ENCODE results near the gene RRP1B. TPM values are rescaled to one million over a fixed set of nuclear protein-coding genes. Genes with fewer than 3 reads are reported as not detected.

RRP1B gene
- total and polyA plus RNA-seq, 2 of the 13 experiments (the other 11 are each of a cell fraction or from before 2014, with no cell fraction given): 16.3 to 46.2 TPM

DNA sequence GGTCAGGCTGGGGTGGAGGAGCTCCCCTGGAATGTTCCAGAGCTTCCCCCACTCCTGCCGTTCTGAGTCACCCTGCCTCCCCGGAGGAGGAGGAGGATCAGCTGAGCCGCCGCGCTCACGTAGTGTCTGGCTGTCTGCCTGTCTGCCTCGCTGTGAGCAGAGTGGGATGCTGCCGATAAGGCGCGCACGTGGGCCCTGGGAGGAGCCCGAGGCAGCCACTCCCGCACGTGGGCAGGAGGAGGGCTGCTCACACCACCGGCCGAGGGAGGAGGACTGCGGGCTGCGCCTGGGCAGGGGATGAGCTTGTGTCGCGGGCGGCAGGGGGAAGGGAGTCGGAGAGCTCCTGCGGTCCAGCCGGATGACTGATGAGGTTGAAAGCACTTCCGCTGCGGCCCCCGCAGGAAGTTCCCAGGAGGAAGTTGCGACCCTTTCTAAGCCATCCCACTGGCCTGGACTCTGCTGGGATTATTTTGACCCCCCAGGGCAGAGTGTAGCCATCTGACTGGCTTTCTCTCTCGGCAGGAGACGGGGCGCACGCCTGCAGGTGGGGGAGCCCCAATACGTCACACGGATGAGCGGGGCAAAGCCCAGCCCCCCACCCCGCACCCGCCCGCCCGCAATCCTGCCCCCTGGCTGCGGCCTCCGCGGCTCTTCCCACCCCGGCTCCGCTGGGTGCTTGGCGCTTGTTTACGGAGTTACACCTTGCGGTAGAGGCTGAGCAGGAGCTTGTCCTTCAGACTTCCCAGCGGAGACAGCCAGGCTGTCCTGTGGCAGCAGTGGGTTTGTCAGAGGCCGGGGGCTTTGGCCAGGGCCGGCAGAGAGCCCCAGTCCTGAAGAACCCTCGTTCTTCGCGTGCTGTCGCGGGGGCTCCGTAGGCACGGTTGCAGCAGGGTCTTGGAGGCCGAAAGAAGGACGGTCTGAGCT, 69.4 kb downstream of the RRP1B start (continued):
- TF ChIP-seq, protein P1, sequence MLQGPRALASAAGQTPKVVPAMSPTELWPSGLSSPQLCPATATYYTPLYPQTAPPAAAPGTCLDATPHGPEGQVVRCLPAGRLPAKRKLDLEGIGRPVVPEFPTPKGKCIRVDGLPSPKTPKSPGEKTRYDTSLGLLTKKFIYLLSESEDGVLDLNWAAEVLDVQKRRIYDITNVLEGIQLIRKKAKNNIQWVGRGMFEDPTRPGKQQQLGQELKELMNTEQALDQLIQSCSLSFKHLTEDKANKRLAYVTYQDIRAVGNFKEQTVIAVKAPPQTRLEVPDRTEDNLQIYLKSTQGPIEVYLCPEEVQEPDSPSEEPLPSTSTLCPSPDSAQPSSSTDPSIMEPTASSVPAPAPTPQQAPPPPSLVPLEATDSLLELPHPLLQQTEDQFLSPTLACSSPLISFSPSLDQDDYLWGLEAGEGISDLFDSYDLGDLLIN (CRISPR knock-in tag; IDR thresholded peaks at IDR 0.05; ENCODE audit: borderline replicate concordance): no peak
- TF ChIP-seq, protein P2, sequence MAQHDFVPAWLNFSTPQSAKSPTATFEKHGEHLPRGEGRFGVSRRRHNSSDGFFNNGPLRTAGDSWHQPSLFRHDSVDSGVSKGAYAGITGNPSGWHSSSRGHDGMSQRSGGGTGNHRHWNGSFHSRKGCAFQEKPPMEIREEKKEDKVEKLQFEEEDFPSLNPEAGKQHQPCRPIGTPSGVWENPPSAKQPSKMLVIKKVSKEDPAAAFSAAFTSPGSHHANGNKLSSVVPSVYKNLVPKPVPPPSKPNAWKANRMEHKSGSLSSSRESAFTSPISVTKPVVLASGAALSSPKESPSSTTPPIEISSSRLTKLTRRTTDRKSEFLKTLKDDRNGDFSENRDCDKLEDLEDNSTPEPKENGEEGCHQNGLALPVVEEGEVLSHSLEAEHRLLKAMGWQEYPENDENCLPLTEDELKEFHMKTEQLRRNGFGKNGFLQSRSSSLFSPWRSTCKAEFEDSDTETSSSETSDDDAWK (CRISPR knock-in tag; IDR thresholded peaks at IDR 0.05): no peak
- TF ChIP-seq, protein P3, sequence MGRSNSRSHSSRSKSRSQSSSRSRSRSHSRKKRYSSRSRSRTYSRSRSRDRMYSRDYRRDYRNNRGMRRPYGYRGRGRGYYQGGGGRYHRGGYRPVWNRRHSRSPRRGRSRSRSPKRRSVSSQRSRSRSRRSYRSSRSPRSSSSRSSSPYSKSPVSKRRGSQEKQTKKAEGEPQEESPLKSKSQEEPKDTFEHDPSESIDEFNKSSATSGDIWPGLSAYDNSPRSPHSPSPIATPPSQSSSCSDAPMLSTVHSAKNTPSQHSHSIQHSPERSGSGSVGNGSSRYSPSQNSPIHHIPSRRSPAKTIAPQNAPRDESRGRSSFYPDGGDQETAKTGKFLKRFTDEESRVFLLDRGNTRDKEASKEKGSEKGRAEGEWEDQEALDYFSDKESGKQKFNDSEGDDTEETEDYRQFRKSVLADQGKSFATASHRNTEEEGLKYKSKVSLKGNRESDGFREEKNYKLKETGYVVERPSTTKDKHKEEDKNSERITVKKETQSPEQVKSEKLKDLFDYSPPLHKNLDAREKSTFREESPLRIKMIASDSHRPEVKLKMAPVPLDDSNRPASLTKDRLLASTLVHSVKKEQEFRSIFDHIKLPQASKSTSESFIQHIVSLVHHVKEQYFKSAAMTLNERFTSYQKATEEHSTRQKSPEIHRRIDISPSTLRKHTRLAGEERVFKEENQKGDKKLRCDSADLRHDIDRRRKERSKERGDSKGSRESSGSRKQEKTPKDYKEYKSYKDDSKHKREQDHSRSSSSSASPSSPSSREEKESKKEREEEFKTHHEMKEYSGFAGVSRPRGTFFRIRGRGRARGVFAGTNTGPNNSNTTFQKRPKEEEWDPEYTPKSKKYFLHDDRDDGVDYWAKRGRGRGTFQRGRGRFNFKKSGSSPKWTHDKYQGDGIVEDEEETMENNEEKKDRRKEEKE (IDR thresholded peaks at IDR 0.05): no peak
- TF ChIP-seq SMAD3 (CRISPR knock-in tag; IDR thresholded peaks at IDR 0.05) (0 out of 2 replicates have a peak, but pooled peaks have one; percentile 39), ZNF329 (CRISPR knock-in tag; IDR thresholded peaks at IDR 0.05; ENCODE audit: low read depth) (peak; percentile 64; the same call in 1 of the 2 replicates), MYNN (CRISPR knock-in tag; IDR thresholded peaks at IDR 0.05; ENCODE audit: low read depth) (no peak), HNF4G (IDR thresholded peaks at IDR 0.05; ENCODE audit: borderline replicate concordance, low read depth, low read length) (peak; percentile 12; the same call in 1 of the 2 replicates), HNF4G (CRISPR knock-in tag; IDR thresholded peaks at IDR 0.05; ENCODE audit: borderline replicate concordance, low read depth) (no peak), ZNF775 (CRISPR knock-in tag; IDR thresholded peaks at IDR 0.05; ENCODE audit: borderline replicate concordance) (no peak), TAF1 (CRISPR knock-in tag; IDR thresholded peaks at IDR 0.05) (peak; percentile 79), RARG (CRISPR knock-in tag; IDR thresholded peaks at IDR 0.05; ENCODE audit: low read depth) (no peak), ZNF546 (CRISPR knock-in tag; conservative IDR thresholded peaks at IDR 0.05) (0 out of 2 replicates have a peak, but pooled peaks have one; percentile 54), NFKB2 (CRISPR knock-in tag; IDR thresholded peaks at IDR 0.05; ENCODE audit: borderline replicate concordance) (peak; percentile 80; the same call in 1 of the 2 replicates), SOX6 (IDR thresholded peaks at IDR 0.05) (no peak), SOX6 (CRISPR knock-in tag; IDR thresholded peaks at IDR 0.05) (peak; percentile 77)
- TF ChIP-seq, protein P4, sequence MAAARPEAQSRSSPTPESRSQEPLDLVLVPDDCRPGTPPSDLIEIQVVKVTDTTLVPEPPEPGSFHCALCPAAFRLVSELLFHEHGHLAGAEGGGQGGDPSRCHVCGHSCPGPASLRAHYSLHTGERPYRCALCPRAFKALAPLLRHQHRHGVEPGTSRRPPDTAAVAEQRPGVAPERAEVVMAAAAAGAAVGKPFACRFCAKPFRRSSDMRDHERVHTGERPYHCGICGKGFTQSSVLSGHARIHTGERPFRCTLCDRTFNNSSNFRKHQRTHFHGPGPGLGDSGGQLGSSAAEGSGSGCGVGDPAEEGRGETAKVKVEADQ (CRISPR knock-in tag; IDR thresholded peaks at IDR 0.05; ENCODE audit: borderline replicate concordance): 0 out of 2 replicates have a peak, but pooled peaks have one; percentile 13
- TF ChIP-seq, protein P5, sequence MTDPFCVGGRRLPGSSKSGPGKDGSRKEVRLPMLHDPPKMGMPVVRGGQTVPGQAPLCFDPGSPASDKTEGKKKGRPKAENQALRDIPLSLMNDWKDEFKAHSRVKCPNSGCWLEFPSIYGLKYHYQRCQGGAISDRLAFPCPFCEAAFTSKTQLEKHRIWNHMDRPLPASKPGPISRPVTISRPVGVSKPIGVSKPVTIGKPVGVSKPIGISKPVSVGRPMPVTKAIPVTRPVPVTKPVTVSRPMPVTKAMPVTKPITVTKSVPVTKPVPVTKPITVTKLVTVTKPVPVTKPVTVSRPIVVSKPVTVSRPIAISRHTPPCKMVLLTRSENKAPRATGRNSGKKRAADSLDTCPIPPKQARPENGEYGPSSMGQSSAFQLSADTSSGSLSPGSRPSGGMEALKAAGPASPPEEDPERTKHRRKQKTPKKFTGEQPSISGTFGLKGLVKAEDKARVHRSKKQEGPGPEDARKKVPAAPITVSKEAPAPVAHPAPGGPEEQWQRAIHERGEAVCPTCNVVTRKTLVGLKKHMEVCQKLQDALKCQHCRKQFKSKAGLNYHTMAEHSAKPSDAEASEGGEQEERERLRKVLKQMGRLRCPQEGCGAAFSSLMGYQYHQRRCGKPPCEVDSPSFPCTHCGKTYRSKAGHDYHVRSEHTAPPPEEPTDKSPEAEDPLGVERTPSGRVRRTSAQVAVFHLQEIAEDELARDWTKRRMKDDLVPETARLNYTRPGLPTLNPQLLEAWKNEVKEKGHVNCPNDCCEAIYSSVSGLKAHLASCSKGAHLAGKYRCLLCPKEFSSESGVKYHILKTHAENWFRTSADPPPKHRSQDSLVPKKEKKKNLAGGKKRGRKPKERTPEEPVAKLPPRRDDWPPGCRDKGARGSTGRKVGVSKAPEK (CRISPR knock-in tag; IDR thresholded peaks at IDR 0.05; ENCODE audit: borderline replicate concordance): no peak
